Neural cell (in vitro differentiated cells): Measurements from ENCODE around the gene GRAMD4. TPM values are rescaled to one million over a fixed set of nuclear protein-coding genes. Genes with fewer than 3 reads are reported as not detected.

Experiments
- H2AFZ ChIP-seq: fragments of 200-600, 300-800 bp; sonication (generic), shearing (Covaris generic); 2 replicates; pipeline ENCODE4 v1.6.0; 2014; ENCODE audit warnings: low read depth, mild to moderate bottlenecking, antibody characterized with exemption, low read length, moderate library complexity
- H3F3A ChIP-seq: fragments of 200-600 bp; shearing (Covaris generic); 2 replicates; pipeline ENCODE4 v1.6.1; 2016; ENCODE audit warnings: mild to moderate bottlenecking, moderate library complexity, mixed read lengths, antibody characterized with exemption, low read length; ENCODE audit not compliant: insufficient read depth, poor library complexity, severe bottlenecking
- H3K27ac ChIP-seq: fragments of 200-600, 300-800 bp; sonication (generic), shearing (Covaris generic); 2 replicates; pipeline ENCODE4 v1.5.1; 2014; ENCODE audit warnings: mild to moderate bottlenecking, low read length, moderate library complexity
- H3K27me3 ChIP-seq: fragments of 300-800, 200-600 bp; sonication (generic), shearing (Covaris generic); 2 replicates; pipeline ENCODE4 v1.6.0; 2014; ENCODE audit warnings: mild to moderate bottlenecking, low read depth, low read length, moderate library complexity; ENCODE audit not compliant: insufficient read depth
- H3K36me3 ChIP-seq: fragments of 300-800, 200-600 bp; sonication (generic), shearing (Covaris generic); 2 replicates; pipeline ENCODE4 v1.5.1; 2014; ENCODE audit warnings: mild to moderate bottlenecking, antibody characterized with exemption, low read length, moderate library complexity; ENCODE audit not compliant: insufficient read depth
- H3K4me2 ChIP-seq: fragments of 300-800, 200-600 bp; sonication (generic), shearing (Covaris generic); 2 replicates; pipeline ENCODE4 v1.6.0; 2014; ENCODE audit warnings: mild to moderate bottlenecking, low read length
- H3K4me3 ChIP-seq: fragments of 300-800, 200-600 bp; sonication (generic), shearing (Covaris generic); 2 replicates; pipeline ENCODE4 v1.5.1; 2014; ENCODE audit warnings: mild to moderate bottlenecking, low read length, moderate library complexity
- H3K79me2 ChIP-seq: fragments of 200-600 bp; shearing (Covaris generic); replicated peaks from 2 replicates; pipeline ENCODE4 v1.6.0; 2014; ENCODE audit warnings: mild to moderate bottlenecking, low read length, moderate library complexity; ENCODE audit not compliant: insufficient read depth
- H3K9ac ChIP-seq: fragments of 300-800, 200-600 bp; sonication (generic), shearing (Covaris generic); 2 replicates; pipeline ENCODE4 v1.6.1; 2016; ENCODE audit warnings: mild to moderate bottlenecking, low read length, mixed read lengths
- H3K9me2 ChIP-seq: fragments of 200-600 bp; shearing (Covaris generic); 2 replicates; pipeline ENCODE4 v1.6.1; 2016; ENCODE audit warnings: mild to moderate bottlenecking, low read length, mixed read lengths; ENCODE audit not compliant: insufficient read depth
- H3K9me3 ChIP-seq: fragments of 200-600, 300-800 bp; sonication (generic), shearing (Covaris generic); 2 replicates; pipeline ENCODE4 v1.6.1; 2016; ENCODE audit warnings: mild to moderate bottlenecking, mixed run types, low read length, moderate library complexity, mixed read lengths
- H4K20me1 ChIP-seq: fragments of 200-600 bp; shearing (Covaris generic); 2 replicates; pipeline ENCODE4 v1.6.1; 2016; ENCODE audit warnings: mild to moderate bottlenecking, mixed run types; ENCODE audit not compliant: insufficient read depth
- EP300 ChIP-seq: fragments of 450-650 bp; conservative IDR thresholded peaks from 2 replicates; pipeline ENCODE4 v1.6.1; 2014; ENCODE audit warnings: antibody characterized with exemption, mild to moderate bottlenecking, moderate library complexity; ENCODE audit not compliant: poor library complexity, severe bottlenecking
- EZH2 ChIP-seq: fragments of 200-600, 300-800 bp; shearing (Covaris generic), sonication (generic); IDR thresholded peaks from 2 replicates; pipeline ENCODE4 v1.6.1; 2014; ENCODE audit warnings: antibody characterized with exemption, low read length, borderline replicate concordance, mild to moderate bottlenecking; ENCODE audit not compliant: insufficient read depth, poor library complexity, severe bottlenecking
- MXI1 ChIP-seq: fragments of 450-650 bp; conservative IDR thresholded peaks from 2 replicates; pipeline ENCODE4 v1.6.1; 2014; ENCODE audit warnings: antibody characterized with exemption, mild to moderate bottlenecking; ENCODE audit not compliant: poor library complexity, severe bottlenecking
- POLR2AphosphoS5 ChIP-seq: IDR thresholded peaks from 2 replicates; pipeline ENCODE4 v1.6.1; 2012
- RAD21 ChIP-seq: fragments of 450-650 bp; conservative IDR thresholded peaks from 2 replicates; pipeline ENCODE4 v1.6.1; 2014; ENCODE audit warnings: antibody characterized with exemption, mild to moderate bottlenecking, moderate library complexity
- SMC3 ChIP-seq: fragments of 450-650 bp; conservative IDR thresholded peaks from 2 replicates; pipeline ENCODE4 v1.6.1; 2014; ENCODE audit warnings: antibody characterized with exemption, mild to moderate bottlenecking, moderate library complexity; ENCODE audit not compliant: poor library complexity
- TAF1 ChIP-seq: IDR thresholded peaks from 2 replicates; pipeline ENCODE4 v1.6.1; 2012; ENCODE audit warnings: low read depth
- polyA plus RNA-seq: library from polyadenylated mRNA; depleted of rRNA; stranded (reverse); fragments of >200 nt; gene quantifications from 2 replicates; pipeline ENCODE4 v1.2.3, GENCODE V29; 2014
- TF ChIP-seq, protein P1 (sequence below): fragments of 450-650 bp; IDR thresholded peaks from 2 replicates; pipeline ENCODE4 v1.5.1; 2014; ENCODE audit warnings: antibody characterized with exemption, mild to moderate bottlenecking, moderate library complexity; ENCODE audit not compliant: poor library complexity, severe bottlenecking
- TF ChIP-seq, protein P2 (sequence below): IDR thresholded peaks from 2 replicates; pipeline ENCODE4 v1.6.1; 2012; ENCODE audit warnings: borderline replicate concordance

GRAMD4 gene
- polyA plus RNA-seq, 1 donor from 2014 or later: 35.6 TPM

DNA sequence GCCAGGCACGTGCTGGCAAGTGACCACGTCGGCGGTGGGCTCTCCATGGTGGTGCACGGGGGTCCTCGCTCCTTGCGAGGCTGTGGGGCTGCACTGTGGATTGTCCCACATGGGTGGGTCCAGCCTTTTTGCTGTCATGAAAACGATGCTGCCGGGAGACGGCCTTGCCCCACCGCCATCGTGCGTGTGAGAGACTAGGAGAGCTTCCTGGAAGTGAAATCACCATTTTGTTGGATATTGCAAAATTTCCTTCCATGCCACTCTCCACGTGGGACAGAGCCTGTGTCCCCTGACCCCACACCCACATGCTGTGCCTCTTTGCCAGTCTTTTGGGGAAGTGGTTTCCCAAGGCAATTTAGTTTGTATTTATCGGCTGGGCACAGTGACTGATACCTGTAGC is 18.2 kb upstream of the GRAMD4 start:
- Histone ChIP-seq H3K36me3 (no peaks in the 10 kb centered on the region), H3K9me2 (no peaks in the 10 kb centered on the region), H3K9me3 (no peaks in the 10 kb centered on the region), H3K9ac (no peak overlapping the region), H3F3A (no peaks in the 10 kb centered on the region), H3K27me3 (no peaks in the 10 kb centered on the region), H2AFZ (no peak overlapping the region), H4K20me1 (no peaks in the 10 kb centered on the region), H3K79me2 (no peaks in the 10 kb centered on the region), H3K27ac (no peak overlapping the region), H3K4me3 (no peak overlapping the region), H3K4me2 (no peak overlapping the region)
- TF ChIP-seq EP300 (no peak), SMC3 (no peak), POLR2AphosphoS5 (no peak), RAD21 (no peak), EZH2 (no peak), MXI1 (no peak), TAF1 (no peak)
- TF ChIP-seq, protein P1, sequence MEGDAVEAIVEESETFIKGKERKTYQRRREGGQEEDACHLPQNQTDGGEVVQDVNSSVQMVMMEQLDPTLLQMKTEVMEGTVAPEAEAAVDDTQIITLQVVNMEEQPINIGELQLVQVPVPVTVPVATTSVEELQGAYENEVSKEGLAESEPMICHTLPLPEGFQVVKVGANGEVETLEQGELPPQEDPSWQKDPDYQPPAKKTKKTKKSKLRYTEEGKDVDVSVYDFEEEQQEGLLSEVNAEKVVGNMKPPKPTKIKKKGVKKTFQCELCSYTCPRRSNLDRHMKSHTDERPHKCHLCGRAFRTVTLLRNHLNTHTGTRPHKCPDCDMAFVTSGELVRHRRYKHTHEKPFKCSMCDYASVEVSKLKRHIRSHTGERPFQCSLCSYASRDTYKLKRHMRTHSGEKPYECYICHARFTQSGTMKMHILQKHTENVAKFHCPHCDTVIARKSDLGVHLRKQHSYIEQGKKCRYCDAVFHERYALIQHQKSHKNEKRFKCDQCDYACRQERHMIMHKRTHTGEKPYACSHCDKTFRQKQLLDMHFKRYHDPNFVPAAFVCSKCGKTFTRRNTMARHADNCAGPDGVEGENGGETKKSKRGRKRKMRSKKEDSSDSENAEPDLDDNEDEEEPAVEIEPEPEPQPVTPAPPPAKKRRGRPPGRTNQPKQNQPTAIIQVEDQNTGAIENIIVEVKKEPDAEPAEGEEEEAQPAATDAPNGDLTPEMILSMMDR: no peak
- TF ChIP-seq, protein P2, sequence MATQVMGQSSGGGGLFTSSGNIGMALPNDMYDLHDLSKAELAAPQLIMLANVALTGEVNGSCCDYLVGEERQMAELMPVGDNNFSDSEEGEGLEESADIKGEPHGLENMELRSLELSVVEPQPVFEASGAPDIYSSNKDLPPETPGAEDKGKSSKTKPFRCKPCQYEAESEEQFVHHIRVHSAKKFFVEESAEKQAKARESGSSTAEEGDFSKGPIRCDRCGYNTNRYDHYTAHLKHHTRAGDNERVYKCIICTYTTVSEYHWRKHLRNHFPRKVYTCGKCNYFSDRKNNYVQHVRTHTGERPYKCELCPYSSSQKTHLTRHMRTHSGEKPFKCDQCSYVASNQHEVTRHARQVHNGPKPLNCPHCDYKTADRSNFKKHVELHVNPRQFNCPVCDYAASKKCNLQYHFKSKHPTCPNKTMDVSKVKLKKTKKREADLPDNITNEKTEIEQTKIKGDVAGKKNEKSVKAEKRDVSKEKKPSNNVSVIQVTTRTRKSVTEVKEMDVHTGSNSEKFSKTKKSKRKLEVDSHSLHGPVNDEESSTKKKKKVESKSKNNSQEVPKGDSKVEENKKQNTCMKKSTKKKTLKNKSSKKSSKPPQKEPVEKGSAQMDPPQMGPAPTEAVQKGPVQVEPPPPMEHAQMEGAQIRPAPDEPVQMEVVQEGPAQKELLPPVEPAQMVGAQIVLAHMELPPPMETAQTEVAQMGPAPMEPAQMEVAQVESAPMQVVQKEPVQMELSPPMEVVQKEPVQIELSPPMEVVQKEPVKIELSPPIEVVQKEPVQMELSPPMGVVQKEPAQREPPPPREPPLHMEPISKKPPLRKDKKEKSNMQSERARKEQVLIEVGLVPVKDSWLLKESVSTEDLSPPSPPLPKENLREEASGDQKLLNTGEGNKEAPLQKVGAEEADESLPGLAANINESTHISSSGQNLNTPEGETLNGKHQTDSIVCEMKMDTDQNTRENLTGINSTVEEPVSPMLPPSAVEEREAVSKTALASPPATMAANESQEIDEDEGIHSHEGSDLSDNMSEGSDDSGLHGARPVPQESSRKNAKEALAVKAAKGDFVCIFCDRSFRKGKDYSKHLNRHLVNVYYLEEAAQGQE: no peak

DNA sequence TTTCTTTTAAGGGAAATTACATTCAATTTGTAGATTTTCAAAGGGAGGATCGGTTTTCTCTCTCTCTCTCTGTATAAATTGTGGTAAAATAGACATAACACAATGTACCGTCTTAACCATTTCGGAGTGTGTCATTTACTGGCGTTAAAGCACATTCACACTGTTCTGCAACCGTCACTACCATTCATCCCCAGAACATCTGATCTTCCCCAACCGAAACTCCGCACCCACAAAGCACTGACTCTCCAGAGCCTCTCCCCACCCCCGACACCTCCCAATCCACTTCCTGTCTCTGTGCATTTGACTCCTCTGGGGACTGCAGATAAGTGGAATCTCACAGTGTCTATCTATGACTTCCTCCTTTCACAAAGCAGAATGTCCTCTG is 15.9 kb upstream of the GRAMD4 start:
- no peak overlapping the region for H3K4me2 ChIP-seq
- no peaks in the 10 kb centered on the region for H3F3A ChIP-seq
- no peak for TF ChIP-seq SMC3
- TF ChIP-seq POLR2AphosphoS5: no peak
- no peak for TF ChIP-seq EZH2
- TF ChIP-seq, protein P1: no peak
- H4K20me1 ChIP-seq: no peaks in the 10 kb centered on the region
- H3K9ac ChIP-seq: no peak overlapping the region
- no peaks in the 10 kb centered on the region for H3K79me2 ChIP-seq
- H2AFZ ChIP-seq: no peak overlapping the region
- H3K27ac ChIP-seq: no peak overlapping the region
- H3K9me2 ChIP-seq: no peaks in the 10 kb centered on the region
- H3K4me3 ChIP-seq: no peak overlapping the region
- H3K9me3 ChIP-seq: no peaks in the 10 kb centered on the region
- H3K27me3 ChIP-seq: no peaks in the 10 kb centered on the region
- H3K36me3 ChIP-seq: no peaks in the 10 kb centered on the region
